Spleen (tissue), 7 donors: ENCODE measurements around the gene TAF11L2.
"Not testable (repeated sequence)": the region's sequence is repeated elsewhere in the genome, so short reads cannot be mapped to it uniquely, and the experiment has no call there.

Source experiments
- CTCF ChIP-seq, 11 experiments: fragments of 200-600 bp in 7 of 11; fragments of 450-650 bp in 4 of 11; sonication (generic) in 4 of 11; IDR thresholded peaks in 8 of 11; conservative IDR thresholded peaks in 3 of 11; 1 replicate in 7 of 11; 2 replicates in 4 of 11; pipeline versions ENCODE4 v1.4.0 to v1.8.0; 2016 to 2021; ENCODE audit warnings: antibody characterized with exemption in 11 of 11, inconsistent platforms in 4 of 11, mild to moderate bottlenecking in 1 of 11
- POLR2A ChIP-seq, 3 donors: fragments of 450-650 bp; IDR thresholded peaks; one replicate each; pipeline ENCODE4 v1.5.1; 2017; ENCODE audit warnings: antibody characterized with exemption in 3 of 3, mild to moderate bottlenecking in 1 of 3
- POLR2AphosphoS5 ChIP-seq, 3 donors: sonication (generic); formaldehyde crosslinking; IDR thresholded peaks; one replicate each; pipeline ENCODE4 v1.5.1; 2017; ENCODE audit warnings: antibody characterized with exemption in 3 of 3
- donor health status: DM: no; HTN: no; CAD: no; lungs with moderate emphysema.
- donor health status: DM: no; HTN: no; CAD: no.
- donor health status: DM: no; HTN: no; CAD: no.

GRCh38 chr5:17521501-17521900 lies 23.5 kb downstream of the TAF11L2 start, which contains the start of gene TAF11L4:
- not testable (repeated sequence) for TF ChIP-seq CTCF (IDR thresholded peaks at IDR 0.05 in 8 of 11, conservative IDR thresholded peaks at IDR 0.05 in 3 of 11); POLR2A (IDR thresholded peaks at IDR 0.05); POLR2AphosphoS5 (IDR thresholded peaks at IDR 0.05)
